Nephron (organoid): Measurements from ENCODE around the gene CABLES1.
"Not testable (repeated sequence)": the region's sequence is repeated elsewhere in the genome, so short reads cannot be mapped to it uniquely, and the experiment has no call there.

Experiments
- H3K27ac Mint-ChIP-seq, 3 experiments: 2 replicates each; pipeline ENCODE4 v1.8.0; 2020; ENCODE audit warnings: mixed read lengths in 3 of 3, mild to moderate bottlenecking in 2 of 3, moderate library complexity in 1 of 3
- H3K27me3 Mint-ChIP-seq: 2 replicates; pipeline ENCODE4 v1.8.0; 2021; ENCODE audit warnings: low read depth, mild to moderate bottlenecking, moderate library complexity, mixed read lengths
- H3K36me3 Mint-ChIP-seq: 2 replicates; pipeline ENCODE4 v1.8.0; 2020; ENCODE audit warnings: low read depth, mixed read lengths
- H3K4me1 Mint-ChIP-seq: 2 replicates; pipeline ENCODE4 v1.8.0; 2020; ENCODE audit warnings: mixed read lengths
- H3K4me3 Mint-ChIP-seq, 3 experiments: 2 replicates each; pipeline ENCODE4 v1.8.0; 2020; ENCODE audit warnings: mild to moderate bottlenecking in 3 of 3, mixed read lengths in 3 of 3, moderate library complexity in 2 of 3
- H3K9me3 Mint-ChIP-seq: 2 replicates; pipeline ENCODE4 v1.8.0; 2020; ENCODE audit warnings: mixed read lengths
- CTCF ChIP-seq, 3 experiments: fragments of 200-600 bp; sonication (generic); IDR thresholded peaks; one replicate each; pipeline ENCODE4 v1.5.0; 2021; ENCODE audit warnings: antibody characterized with exemption in 3 of 3; ENCODE audit not compliant: unreplicated experiment in 3 of 3

The CABLES1 gene

GRCh38 chr18:23093772-23094171 lies 41.5 kb upstream of the CABLES1 start:
- Mint-ChIP-seq H3K27ac (no peak overlapping the region), H3K9me3 (no peaks in the 10 kb centered on the region), H3K4me1 (peaks cover 13% of the 10 kb centered on the region), H3K27me3 (peaks cover 25% of the 10 kb centered on the region), H3K4me3 (no peak overlapping the region), H3K36me3 (no peaks in the 10 kb centered on the region)
- TF ChIP-seq CTCF (IDR thresholded peaks at IDR 0.05; ENCODE audit: unreplicated experiment in 3 of 3) = no peak

- H3K27ac Mint-ChIP-seq = no peak overlapping the region
- H3K27me3 Mint-ChIP-seq = peaks cover 25% of the 10 kb centered on the region
- no peaks in the 10 kb centered on the region for H3K36me3 Mint-ChIP-seq
- peaks cover 13% of the 10 kb centered on the region for H3K4me1 Mint-ChIP-seq
- no peaks in the 10 kb centered on the region for H3K9me3 Mint-ChIP-seq
- no peak overlapping the region for H3K4me3 Mint-ChIP-seq
- no peak for TF ChIP-seq CTCF (IDR thresholded peaks at IDR 0.05; ENCODE audit: unreplicated experiment in 3 of 3)
These were observed 40.7 kb upstream of the CABLES1 start for GRCh38 chr18:23094411-23095190.

GRCh38 chr18:23095463-23095862 lies 39.8 kb upstream of the CABLES1 start:
- H3K4me3 Mint-ChIP-seq = no peak overlapping the region
- H3K27ac Mint-ChIP-seq = no peak overlapping the region
- H3K27me3 Mint-ChIP-seq = peaks cover 25% of the 10 kb centered on the region
- no peaks in the 10 kb centered on the region for H3K36me3 Mint-ChIP-seq
- no peak for TF ChIP-seq CTCF (IDR thresholded peaks at IDR 0.05; ENCODE audit: unreplicated experiment in 3 of 3)
- H3K4me1 Mint-ChIP-seq = peaks cover 13% of the 10 kb centered on the region
- no peaks in the 10 kb centered on the region for H3K9me3 Mint-ChIP-seq

- H3K27ac Mint-ChIP-seq, H3K36me3 Mint-ChIP-seq, H3K4me3 Mint-ChIP-seq, H3K9me3 Mint-ChIP-seq: not testable (repeated sequence)
- Mint-ChIP-seq H3K27me3 (peaks cover 25% of the 10 kb centered on the region), H3K4me1 (peaks cover 13% of the 10 kb centered on the region)
These were observed 38.3 kb upstream of the CABLES1 start for GRCh38 chr18:23097016-23097415.

GRCh38 chr18:23099621-23100020 lies 35.7 kb upstream of the CABLES1 start:
- H3K4me3 Mint-ChIP-seq = no peak overlapping the region
- TF ChIP-seq CTCF (IDR thresholded peaks at IDR 0.05; ENCODE audit: unreplicated experiment in 3 of 3) = no peak
- peaks cover 5% of the 10 kb centered on the region for H3K4me1 Mint-ChIP-seq
- H3K9me3 Mint-ChIP-seq = no peaks in the 10 kb centered on the region
- no peaks in the 10 kb centered on the region for H3K36me3 Mint-ChIP-seq
- no peak overlapping the region for H3K27ac Mint-ChIP-seq
- peaks cover 16% of the 10 kb centered on the region for H3K27me3 Mint-ChIP-seq

- Mint-ChIP-seq H3K36me3 (no peaks in the 10 kb centered on the region), H3K27me3 (peaks cover 4% of the 10 kb centered on the region), H3K4me1 (peaks cover 12% of the 10 kb centered on the region), H3K4me3 (no peak overlapping the region), H3K9me3 (no peaks in the 10 kb centered on the region), H3K27ac (no peak overlapping the region)
- no peak for TF ChIP-seq CTCF (IDR thresholded peaks at IDR 0.05; ENCODE audit: unreplicated experiment in 3 of 3)
These were observed 33.3 kb upstream of the CABLES1 start for GRCh38 chr18:23101861-23102432.
